Measurements from ENCODE around the gene MMP25.

- TF ChIP-seq POLR2AphosphoS5 (IDR thresholded peaks at IDR 0.05; ENCODE audit: control insufficient read depth, insufficient read depth, low read depth, low read length) (peak; percentile 63; the same call in 1 of the 2 replicates), GABPA (tag; conservative IDR thresholded peaks at IDR 0.05; ENCODE audit: low read depth) (no peak), DACH1 (IDR thresholded peaks at IDR 0.05; ENCODE audit: partially characterized antibody) (peak; percentile 6)
Measured at GRCh38 chr16:3022208-3022683, 24.1 kb upstream of the MMP25 start.

Data from K562 (cell line).